ENCODE measurements around the gene RNF213.

The RNF213 gene

GRCh38 chr17:80353718-80354275 is 93.1 kb downstream of the RNF213 start:
- no peak for DNase-seq

GRCh38 chr17:80354336-80354735 is 93.7 kb downstream of the RNF213 start:
- DNase-seq: no peak

- no peak for DNase-seq
Observed at GRCh38 chr17:80356231-80356856, 95.7 kb downstream of the RNF213 start.

- DNase-seq: no peak
Observed at GRCh38 chr17:80358131-80358530, 97.5 kb downstream of the RNF213 start.

GRCh38 chr17:80358861-80359260 is 98.2 kb downstream of the RNF213 start:
- no peak for DNase-seq

GRCh38 chr17:80359422-80360110 is 98.9 kb downstream of the RNF213 start:
- DNase-seq: no peak

- DNase-seq: no peak
Observed at GRCh38 chr17:80360396-80360795, 99.7 kb downstream of the RNF213 start.

- no peak for DNase-seq
Observed at GRCh38 chr17:80361495-80362220, 101.0 kb downstream of the RNF213 start.

GRCh38 chr17:80362428-80363119 is 101.9 kb downstream of the RNF213 start:
- no peak for DNase-seq

GRCh38 chr17:80363120-80363515 is 102.5 kb downstream of the RNF213 start:
- DNase-seq: no peak

- no peak for DNase-seq
Observed at GRCh38 chr17:80363518-80364090, 103.0 kb downstream of the RNF213 start.

GRCh38 chr17:80364091-80364691 is 103.5 kb downstream of the RNF213 start:
- no peak for DNase-seq

- no peak for DNase-seq
Observed at GRCh38 chr17:80365001-80365965, 104.6 kb downstream of the RNF213 start.

GRCh38 chr17:80365983-80366382 is 105.3 kb downstream of the RNF213 start:
- no peak for DNase-seq

- DNase-seq: no peak
Observed at GRCh38 chr17:80367503-80367902, 106.9 kb downstream of the RNF213 start.

- no peak for DNase-seq
Observed at GRCh38 chr17:80371196-80371595, 110.5 kb downstream of the RNF213 start.

- no peak for DNase-seq
Observed at GRCh38 chr17:80372456-80372855, 111.8 kb downstream of the RNF213 start.

GRCh38 chr17:80372922-80373570 is 112.4 kb downstream of the RNF213 start:
- no peak for DNase-seq

- DNase-seq: no peak
Observed at GRCh38 chr17:80374039-80374731, 113.5 kb downstream of the RNF213 start.

All from right forelimb (tissue), 1 donor.